Nephron progenitor cell (in vitro differentiated cells): ENCODE data around the gene CDKN2B.

Experiments
- DNase-seq: peaks from one replicate; pipeline ENCODE4 v3.0.0; 2021
- H3K27ac Mint-ChIP-seq: 2 replicates; pipeline ENCODE4 v1.8.0; 2021; ENCODE audit warnings: mild to moderate bottlenecking, moderate library complexity, mixed read lengths
- H3K27me3 Mint-ChIP-seq: 2 replicates; pipeline ENCODE4 v1.8.0; 2021; ENCODE audit warnings: mild to moderate bottlenecking, low read depth, mixed read lengths; ENCODE audit not compliant: poor library complexity
- H3K36me3 Mint-ChIP-seq: 2 replicates; pipeline ENCODE4 v1.8.0; 2021; ENCODE audit warnings: low read depth, mixed read lengths
- H3K4me1 Mint-ChIP-seq: 2 replicates; pipeline ENCODE4 v1.8.0; 2021; ENCODE audit warnings: mixed read lengths
- H3K4me3 Mint-ChIP-seq: 2 replicates; pipeline ENCODE4 v1.8.0; 2021; ENCODE audit warnings: mild to moderate bottlenecking, moderate library complexity, mixed read lengths
- H3K9me3 Mint-ChIP-seq: 2 replicates; pipeline ENCODE4 v1.8.0; 2021; ENCODE audit warnings: mild to moderate bottlenecking, moderate library complexity, mixed read lengths
- TF ChIP-seq, protein P1 (sequence below): fragments of 200-600 bp; sonication (generic); IDR thresholded peaks from 2 replicates; pipeline ENCODE4 v1.5.0; 2021; ENCODE audit warnings: antibody characterized with exemption

The CDKN2B gene

GRCh38 chr9:21989440-21990189, 19.5 kb downstream of the CDKN2B start:
- Mint-ChIP-seq H3K4me1 (peaks cover 9% of the 10 kb centered on the region), H3K27me3 (peaks cover 98% of the 10 kb centered on the region), H3K9me3 (no peaks in the 10 kb centered on the region), H3K4me3 (no peak overlapping the region), H3K27ac (no peak overlapping the region), H3K36me3 (no peaks in the 10 kb centered on the region)
- DNase-seq = no peak
- TF ChIP-seq, protein P1, sequence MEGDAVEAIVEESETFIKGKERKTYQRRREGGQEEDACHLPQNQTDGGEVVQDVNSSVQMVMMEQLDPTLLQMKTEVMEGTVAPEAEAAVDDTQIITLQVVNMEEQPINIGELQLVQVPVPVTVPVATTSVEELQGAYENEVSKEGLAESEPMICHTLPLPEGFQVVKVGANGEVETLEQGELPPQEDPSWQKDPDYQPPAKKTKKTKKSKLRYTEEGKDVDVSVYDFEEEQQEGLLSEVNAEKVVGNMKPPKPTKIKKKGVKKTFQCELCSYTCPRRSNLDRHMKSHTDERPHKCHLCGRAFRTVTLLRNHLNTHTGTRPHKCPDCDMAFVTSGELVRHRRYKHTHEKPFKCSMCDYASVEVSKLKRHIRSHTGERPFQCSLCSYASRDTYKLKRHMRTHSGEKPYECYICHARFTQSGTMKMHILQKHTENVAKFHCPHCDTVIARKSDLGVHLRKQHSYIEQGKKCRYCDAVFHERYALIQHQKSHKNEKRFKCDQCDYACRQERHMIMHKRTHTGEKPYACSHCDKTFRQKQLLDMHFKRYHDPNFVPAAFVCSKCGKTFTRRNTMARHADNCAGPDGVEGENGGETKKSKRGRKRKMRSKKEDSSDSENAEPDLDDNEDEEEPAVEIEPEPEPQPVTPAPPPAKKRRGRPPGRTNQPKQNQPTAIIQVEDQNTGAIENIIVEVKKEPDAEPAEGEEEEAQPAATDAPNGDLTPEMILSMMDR = no peak

GRCh38 chr9:21988056-21988990, 20.8 kb downstream of the CDKN2B start:
- Mint-ChIP-seq H3K4me3 (no peak overlapping the region), H3K4me1 (peaks cover 2% of the 10 kb centered on the region), H3K36me3 (no peaks in the 10 kb centered on the region), H3K27ac (no peak overlapping the region), H3K9me3 (no peaks in the 10 kb centered on the region), H3K27me3 (peaks cover 98% of the 10 kb centered on the region)
- TF ChIP-seq, protein P1 = no peak
- DNase-seq = no peak

- H3K27me3 Mint-ChIP-seq = peaks cover 100% of the 10 kb centered on the region
- H3K4me1 Mint-ChIP-seq = no peaks in the 10 kb centered on the region
- no peak overlapping the region for H3K27ac Mint-ChIP-seq
- DNase-seq = no peak
- no peaks in the 10 kb centered on the region for H3K9me3 Mint-ChIP-seq
- no peaks in the 10 kb centered on the region for H3K36me3 Mint-ChIP-seq
- TF ChIP-seq, protein P1 = no peak
- no peak overlapping the region for H3K4me3 Mint-ChIP-seq
These were observed 23.0 kb downstream of the CDKN2B start for GRCh38 chr9:21985964-21986667.

- Mint-ChIP-seq H3K9me3 (no peaks in the 10 kb centered on the region), H3K4me1 (no peaks in the 10 kb centered on the region), H3K4me3 (no peak overlapping the region), H3K27me3 (peaks cover 100% of the 10 kb centered on the region), H3K36me3 (no peaks in the 10 kb centered on the region), H3K27ac (no peak overlapping the region)
- no peak for DNase-seq
- TF ChIP-seq, protein P1 = no peak
These were observed 25.0 kb downstream of the CDKN2B start for GRCh38 chr9:21984101-21984500.

DNA sequence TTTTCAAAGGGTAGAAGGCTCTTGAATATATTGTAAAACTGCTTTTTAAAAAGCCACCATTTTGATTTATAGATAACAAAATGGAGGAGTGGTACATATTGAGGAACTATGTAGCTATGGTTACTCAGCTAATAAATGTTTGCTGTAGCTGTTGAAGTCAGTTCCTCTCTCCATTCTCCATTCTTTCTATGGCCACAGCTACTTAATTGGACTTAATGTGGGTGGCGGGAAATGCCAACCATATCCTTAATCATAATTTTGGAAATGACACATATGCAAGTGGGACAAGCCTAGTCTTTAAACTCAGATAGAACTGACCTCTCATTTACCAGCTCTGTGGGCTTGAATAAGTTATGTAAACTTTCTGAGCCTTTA, 25.6 kb downstream of the CDKN2B start:
- no peaks in the 10 kb centered on the region for H3K36me3 Mint-ChIP-seq
- H3K4me3 Mint-ChIP-seq = no peak overlapping the region
- no peaks in the 10 kb centered on the region for H3K4me1 Mint-ChIP-seq
- DNase-seq = no peak
- H3K27me3 Mint-ChIP-seq = peaks cover 100% of the 10 kb centered on the region
- no peaks in the 10 kb centered on the region for H3K9me3 Mint-ChIP-seq
- TF ChIP-seq, protein P1 = no peak
- no peak overlapping the region for H3K27ac Mint-ChIP-seq
